ENCODE results near the gene NAB2. TPM values are rescaled to one million over a fixed set of nuclear protein-coding genes. Genes with fewer than 3 reads are reported as not detected.

NAB2 gene
- total and polyA plus RNA-seq, 10 of the 15 experiments (the other 5 are each of a cell fraction or from before 2014, with no cell fraction given): 0.35 to 35.2 (median 15.3) TPM

GRCh38 chr12:57130941-57131340 lies 42.0 kb downstream of the NAB2 start (continued):
- TF ChIP-seq ZNF687 (IDR thresholded peaks at IDR 0.05) (no peak), NBN (IDR thresholded peaks at IDR 0.05) (no peak), ATF2 (IDR thresholded peaks at IDR 0.05; ENCODE audit: low read length) (no peak), GABPA (IDR thresholded peaks at IDR 0.05; ENCODE audit: low read depth) (no peak), NR2C1 (IDR thresholded peaks at IDR 0.05) (no peak), SP1 (IDR thresholded peaks at IDR 0.05; ENCODE audit: low read depth, low read length) (no peak), KDM1A (IDR thresholded peaks at IDR 0.05; ENCODE audit: borderline replicate concordance) (no peak), PML (IDR thresholded peaks at IDR 0.05; ENCODE audit: low read length) (no peak), MEF2A (IDR thresholded peaks at IDR 0.05; ENCODE audit: insufficient read depth, low read depth, low read length) (no peak), RB1 (IDR thresholded peaks at IDR 0.05; ENCODE audit: borderline replicate concordance) (no peak), MYB (IDR thresholded peaks at IDR 0.05; ENCODE audit: borderline replicate concordance, low read depth, low read length) (no peak), CBX3 (IDR thresholded peaks at IDR 0.05; ENCODE audit: borderline replicate concordance, low read depth) (no peak), SMARCA5 (IDR thresholded peaks at IDR 0.05) (no peak)
